Thyroid gland (tissue), 4 donors: Measurements from ENCODE around the gene ZNF667. TPM values are rescaled to one million over a fixed set of nuclear protein-coding genes. Genes with fewer than 3 reads are reported as not detected.

Source experiments
- DNase-seq, 2 donors: peaks; one replicate each; pipeline ENCODE4 v3.0.0-alpha.2; 2019
- H3K27ac ChIP-seq, 3 donors: fragments of 200-600 bp; sonication (generic); 1 replicate in 2 of 3; 2 replicates in 1 of 3; pipeline ENCODE4 v1.5.1; 2016 to 2019; ENCODE audit warnings: mild to moderate bottlenecking in 1 of 3, moderate library complexity in 1 of 3
- H3K27me3 ChIP-seq: fragments of 200-600 bp; sonication (generic); one replicate; pipeline ENCODE4 v1.5.1; 2019
- H3K36me3 ChIP-seq, 2 donors: fragments of 200-600 bp; sonication (generic); one replicate each; pipeline ENCODE4 v1.5.1; 2016 to 2019
- H3K4me1 ChIP-seq, 2 donors: fragments of 200-600 bp; sonication (generic); one replicate each; pipeline ENCODE4 v1.5.1; 2017 to 2019
- H3K4me3 ChIP-seq, 3 donors: fragments of 200-600 bp; sonication (generic); replicated peaks in 1 of 3; 1 replicate in 2 of 3; 2 replicates in 1 of 3; pipeline ENCODE4 v1.5.1; 2016; ENCODE audit warnings: mild to moderate bottlenecking in 1 of 3
- H3K9me3 ChIP-seq: fragments of 200-600 bp; sonication (generic); one replicate; pipeline ENCODE4 v1.5.1; 2017
- CTCF ChIP-seq, 6 experiments: fragments of 200-600 bp in 3 of 6; fragments of 450-650 bp in 3 of 6; sonication (generic) in 3 of 6; IDR thresholded peaks; one replicate each; pipeline ENCODE4 v1.5.1; 2016 to 2019; ENCODE audit warnings: antibody characterized with exemption in 6 of 6, mild to moderate bottlenecking in 2 of 6, inconsistent platforms in 1 of 6, moderate library complexity in 1 of 6
- POLR2A ChIP-seq, 2 donors: fragments of 450-650 bp; IDR thresholded peaks; one replicate each; pipeline ENCODE4 v1.6.1; 2017; ENCODE audit warnings: antibody characterized with exemption in 2 of 2, mild to moderate bottlenecking in 2 of 2, moderate library complexity in 1 of 2
- WGBS, 2 donors: methylation state at CpG; one replicate each; pipeline ENCODE4 v1.1.5; 2017; 5-methylcytosine and 5-hydroxymethylcytosine counted together
- intact Hi-C: fragments of 100-400 bp; cut with DNase I; formaldehyde crosslinking; loops from one replicate; pipeline ENCODE4 v1.15.1; 2023
- total RNA-seq, 4 donors: library from RNA; depleted of rRNA; stranded (reverse); fragments of >200 nt; gene quantifications; one replicate each; pipeline ENCODE4 v1.2.3, GENCODE V29; 2016

Gene ZNF667
- total RNA-seq, 4 donors from 2014 or later = 8.6 to 22.2 (median 15.8) TPM

DNA sequence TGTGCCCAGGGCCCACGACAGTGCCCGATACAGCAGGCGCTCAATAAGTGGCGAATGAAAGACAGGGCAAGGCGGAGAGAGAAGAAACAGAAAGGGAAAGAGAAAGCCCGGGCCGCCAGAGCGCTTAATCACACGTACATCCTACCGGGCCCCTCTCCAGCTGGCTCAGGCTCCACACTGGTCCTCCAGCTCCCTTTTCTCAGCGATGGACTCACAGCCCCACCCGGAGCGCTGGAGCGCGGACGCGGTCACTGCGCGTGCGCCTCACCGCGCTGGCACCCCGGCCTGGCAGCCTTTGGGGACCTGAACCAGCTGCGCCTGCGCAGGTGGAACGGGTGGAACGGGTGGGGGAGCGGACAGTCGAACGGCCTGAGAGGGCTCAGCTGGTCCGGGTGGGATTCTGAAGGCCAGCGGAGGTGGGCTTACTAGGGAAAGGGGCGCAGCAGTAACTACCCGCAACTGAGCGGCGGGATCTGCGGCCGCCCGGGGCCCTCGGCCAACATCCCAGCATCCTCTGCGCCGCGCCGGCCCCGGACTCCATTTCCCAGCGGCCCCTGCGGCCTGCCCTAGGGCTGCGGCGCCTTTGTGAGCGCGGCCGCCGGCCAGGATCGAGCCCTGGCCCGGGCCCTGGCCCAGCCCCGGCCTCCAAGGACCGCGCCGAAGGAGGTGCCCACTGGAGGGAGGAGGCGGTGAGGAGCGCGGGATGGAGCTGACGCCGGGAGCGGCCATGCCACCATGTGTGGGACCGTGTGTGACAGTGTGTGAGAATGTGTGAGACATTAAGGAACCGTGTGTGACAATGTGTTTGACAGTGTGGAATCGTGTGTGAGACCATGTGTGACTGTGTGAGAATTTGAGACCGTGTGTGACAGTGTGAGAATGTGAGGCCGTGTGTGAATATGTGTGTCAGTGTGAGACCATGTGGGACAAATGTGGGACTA lies 73.1 kb downstream of the ZNF667 start, which contains the start of gene ZNF583:
Gene ZNF583 (plus strand): TSS at position 569 of the 941 bp plus-strand sequence. CDS start 2,783 bp downstream, outside the sequence.
- Histone ChIP-seq H3K9me3 (no peaks in the 10 kb centered on the region), H3K27me3 (no peaks in the 10 kb centered on the region), H3K36me3 (peaks cover 24 to 25% of the 10 kb centered on the region in 2 donors), H3K4me3 (peak within 1 kb of the TSS; percentile 48 to 74 (median 68)), H3K4me1 (peaks cover 11 to 16% of the 10 kb centered on the region in 2 donors), H3K27ac (peak within 1 kb of the TSS; percentile 89 to 98 (median 98))
- intact Hi-C loops = no loop called here
- peak in 2 of 6 experiments; percentile 3 to 14 for TF ChIP-seq CTCF (IDR thresholded peaks at IDR 0.05)
- no peak for TF ChIP-seq POLR2A (IDR thresholded peaks at IDR 0.05)
- WGBS, 2 donors = 0 to 1% methylated on average over 22 to 44 of the region's 70 CpGs
- peak; percentile 97 to 98 for DNase-seq

DNA sequence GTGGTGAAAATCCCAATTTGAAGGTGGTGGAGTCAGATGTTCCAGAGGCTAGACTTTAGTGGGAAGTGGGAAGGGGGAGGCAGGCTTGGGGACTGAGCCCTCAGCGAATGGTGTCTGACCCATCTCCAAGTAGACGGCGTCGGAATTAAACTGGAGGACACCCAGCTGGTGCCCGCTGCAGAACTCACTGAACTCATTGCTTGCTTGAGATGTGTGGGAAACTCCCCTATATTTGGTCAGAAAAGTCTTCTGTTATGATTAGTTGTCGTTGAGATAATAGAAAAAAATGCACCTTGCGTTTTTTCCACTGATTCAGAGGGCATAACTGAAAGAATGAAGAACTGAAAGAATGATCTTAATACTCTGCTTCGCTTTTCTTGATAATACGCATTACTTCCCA lies 73.9 kb downstream of the ZNF667 start:
- Histone ChIP-seq H3K4me1 (peaks cover 11 to 16% of the 10 kb centered on the region in 2 donors), H3K4me3 (peak overlapping the region in 2 of 3 donors; percentile 48 to 74), H3K27ac (peak overlapping the region; percentile 89 to 98 (median 98)), H3K36me3 (peaks cover 17 to 24% of the 10 kb centered on the region in 2 donors), H3K9me3 (no peaks in the 10 kb centered on the region), H3K27me3 (no peaks in the 10 kb centered on the region)
- DNase-seq = no peak
- TF ChIP-seq POLR2A (IDR thresholded peaks at IDR 0.05) (no peak), CTCF (IDR thresholded peaks at IDR 0.05) (no peak)
- WGBS, 2 donors = 15 to 24% methylated on average over 9 of the region's 9 CpGs
- intact Hi-C loops = no loop called here

- H3K36me3 ChIP-seq = peaks cover 4 to 14% of the 10 kb centered on the region in 2 donors
- H3K27me3 ChIP-seq = no peaks in the 10 kb centered on the region
- no peak overlapping the region for H3K27ac ChIP-seq
- TF ChIP-seq POLR2A (IDR thresholded peaks at IDR 0.05) = no peak
- TF ChIP-seq CTCF (IDR thresholded peaks at IDR 0.05) = no peak
- peaks cover 11 to 16% of the 10 kb centered on the region in 2 donors for H3K4me1 ChIP-seq
- 96 to 98% methylated on average over 4 of the region's 4 CpGs for WGBS, 2 donors
- intact Hi-C loops = no loop called here
- no peaks in the 10 kb centered on the region for H3K9me3 ChIP-seq
- H3K4me3 ChIP-seq = no peak overlapping the region
- DNase-seq = no peak
These were observed 76.7 kb downstream of the ZNF667 start for GRCh38 chr19:56400485-56400884.

DNA sequence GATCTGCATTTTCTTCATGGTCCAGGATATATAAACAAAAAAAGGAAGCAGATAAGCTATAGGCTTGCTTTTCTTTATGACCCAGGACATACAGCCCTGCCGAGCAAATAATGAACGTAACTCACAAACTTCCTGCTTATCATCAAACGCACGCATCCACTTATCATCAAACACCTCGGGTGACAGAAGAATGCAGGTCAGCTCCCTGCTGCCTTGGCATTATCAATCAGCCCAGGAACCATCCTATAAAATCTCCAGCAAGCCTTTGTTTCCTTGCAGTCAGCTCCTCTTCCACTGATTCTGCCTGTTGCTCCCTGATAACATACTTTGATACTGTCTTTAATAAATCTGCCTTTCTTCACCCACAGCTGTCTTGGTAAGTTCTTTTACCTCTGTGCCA lies 78.3 kb downstream of the ZNF667 start:
- Histone ChIP-seq H3K27me3 (no peaks in the 10 kb centered on the region), H3K27ac (no peak overlapping the region), H3K4me3 (no peak overlapping the region), H3K4me1 (peaks cover 4 to 9% of the 10 kb centered on the region in 2 donors), H3K9me3 (no peaks in the 10 kb centered on the region), H3K36me3 (peaks cover 4 to 14% of the 10 kb centered on the region in 2 donors)
- 89 to 91% methylated on average over 5 of the region's 5 CpGs for WGBS, 2 donors
- TF ChIP-seq CTCF (IDR thresholded peaks at IDR 0.05) (no peak), POLR2A (IDR thresholded peaks at IDR 0.05) (no peak)
- no peak for DNase-seq
- intact Hi-C loops = loop anchor here (10.0 kb wide), 1 partner anchor 276 kb away; the partner anchor contains the start of gene ZNF835
